DMS53 treated with DMSO at 0.1 percent for 48 hours (cell line): Measurements from ENCODE around the gene SULT1B1.

Experiments used
- DNase-seq: peaks from one replicate; lab custom pipeline; 2025; ENCODE audit not compliant: unreplicated experiment; lab: John Stamatoyannopoulos, UW

SULT1B1 gene

GRCh38 chr4:69701696-69702095 lies 58.7 kb downstream of the SULT1B1 start:
- no peak for DNase-seq

- DNase-seq, result no peak
These were observed 62.7 kb downstream of the SULT1B1 start for GRCh38 chr4:69697536-69698242.

- no peak for DNase-seq
These were observed 70.8 kb downstream of the SULT1B1 start for GRCh38 chr4:69689599-69689998.

GRCh38 chr4:69684804-69685203 lies 75.6 kb downstream of the SULT1B1 start:
- DNase-seq, result no peak
